ENCODE data around the gene MAP3K15.

DNA sequence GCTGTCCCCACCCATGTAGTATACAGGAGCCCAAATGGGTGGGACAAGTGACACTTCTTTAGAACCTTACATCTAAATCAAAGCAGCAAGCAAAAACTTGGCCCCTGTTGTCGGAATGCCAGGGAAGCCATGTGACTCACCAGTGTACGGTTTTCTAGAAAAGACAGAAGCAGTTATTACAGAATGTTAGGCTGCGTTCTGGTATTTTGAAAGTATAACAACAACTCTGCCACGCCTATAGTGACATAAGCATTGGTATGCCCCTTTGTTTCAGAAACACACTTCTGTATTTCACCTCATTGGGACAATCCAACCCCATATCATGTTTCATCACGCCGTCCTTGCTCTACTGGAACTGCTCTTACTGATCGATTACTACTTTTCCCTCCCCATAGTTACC, 156.8 kb downstream of the MAP3K15 start:
- TF ChIP-seq POLR2AphosphoS5 (IDR thresholded peaks at IDR 0.05), result no peak
- TF ChIP-seq CTCF (IDR thresholded peaks at IDR 0.05), result no peak
- no peak for TF ChIP-seq POLR2A (IDR thresholded peaks at IDR 0.05)
